K562 (cell line): Measurements from ENCODE around the gene KLK1. TPM values are rescaled to one million over a fixed set of nuclear protein-coding genes. Genes with fewer than 3 reads are reported as not detected.

Experiments
- HDAC1 ChIP-seq, 2 experiments: fragments of 450-650 bp; IDR thresholded peaks; 2 replicates each; pipeline ENCODE4 v1.6.1; 2016 to 2017; ENCODE audit warnings: inconsistent platforms in 1 of 2, mild to moderate bottlenecking in 1 of 2, moderate library complexity in 1 of 2
- KAT8 ChIP-seq: fragments of 450-650 bp; IDR thresholded peaks from 2 replicates; pipeline ENCODE4 v1.6.1; 2016; ENCODE audit warnings: low read depth, mild to moderate bottlenecking
- NBN ChIP-seq: fragments of 450-650 bp; IDR thresholded peaks from 2 replicates; pipeline ENCODE4 v1.6.1; 2016; ENCODE audit warnings: low read depth, mild to moderate bottlenecking
- NCOA4 ChIP-seq: fragments of 450-650 bp; IDR thresholded peaks from 2 replicates; pipeline ENCODE4 v1.6.1; 2018; ENCODE audit warnings: mild to moderate bottlenecking; ENCODE audit not compliant: partially characterized antibody
- NFIX ChIP-seq: fragments of 250-450 bp; sonication (Bioruptor Pico); IDR thresholded peaks from 2 replicates; pipeline ENCODE4 v1.4.0; 2020; ENCODE audit warnings: low read depth, mild to moderate bottlenecking, moderate library complexity
- PHF8 ChIP-seq: fragments of 200-600 bp; sonication (generic); IDR thresholded peaks from 2 replicates; pipeline ENCODE4 v1.6.1; 2012; ENCODE audit warnings: mixed run types, mild to moderate bottlenecking, inconsistent platforms, low read length, moderate library complexity, borderline replicate concordance
- POLR2A ChIP-seq: fragments of 450-650 bp; conservative IDR thresholded peaks from 2 replicates; pipeline ENCODE4 v1.6.1; 2016
- RNF2 ChIP-seq: sonication (generic); IDR thresholded peaks from 2 replicates; pipeline ENCODE4 v1.6.1; 2016
- SRSF1 ChIP-seq: fragments of 200-400 bp; formaldehyde crosslinking; IDR thresholded peaks from 2 replicates; pipeline ENCODE4 v1.6.1; 2017; ENCODE audit warnings: mild to moderate bottlenecking, low read depth, low read length, moderate library complexity
- ZC3H8 ChIP-seq: fragments of 450-650 bp; IDR thresholded peaks from 2 replicates; pipeline ENCODE4 v1.6.1; 2017
- ZFX ChIP-seq: sonication (generic); formaldehyde crosslinking; IDR thresholded peaks from 2 replicates; pipeline ENCODE4 v1.8.0; 2022; ENCODE audit warnings: mild to moderate bottlenecking, missing genetic modification reagents, moderate library complexity
- ZNF23 ChIP-seq: fragments of 250-450 bp; sonication (Bioruptor Pico); IDR thresholded peaks from 2 replicates; pipeline ENCODE4 v1.4.0; 2020; ENCODE audit warnings: mild to moderate bottlenecking
- ZNF644 ChIP-seq: fragments of 200-800 bp; sonication (Bioruptor generic); IDR thresholded peaks from 2 replicates; pipeline ENCODE4 v1.6.1; 2016; ENCODE audit warnings: low read depth, missing genetic modification characterization, missing compliant biosample characterization
- ZNF75A ChIP-seq: fragments of 450-650 bp; formaldehyde crosslinking; IDR thresholded peaks from 2 replicates; pipeline ENCODE4 v1.4.0; 2020; ENCODE audit warnings: mild to moderate bottlenecking
- polyA plus RNA-seq, 8 experiments: library from polyadenylated mRNA; depleted of rRNA in 4 of 8; stranded (reverse) in 5 of 8; unstranded in 3 of 8; fragments of >200 nt; fragmentation: Nextera tagmentation in 2 of 8; fragmentation: Illumina TruSeq in 1 of 8; extraction: Ambion mirVana in 2 of 8; extraction: Trizol in 1 of 8; gene quantifications; 2 replicates each; pipeline versions ENCODE4 v1.2.1 to v1.2.3, GENCODE V29; 2011 to 2014; ENCODE audit warnings: inconsistent platforms in 1 of 8, missing spikeins in 1 of 8
- total RNA-seq, 7 experiments: library from RNA; depleted of rRNA in 6 of 7; stranded (reverse); fragments of >200 nt in 6 of 7; fragmentation: Illumina TruSeq in 2 of 7; extraction: Trizol in 2 of 7; gene quantifications; 2 replicates each; pipeline versions ENCODE4 v1.2.1 to v1.2.3, GENCODE V29; 2011 to 2021; ENCODE audit warnings: low replicate concordance in 1 of 7
- TF ChIP-seq, protein P1 (sequence below), 2 experiments: fragments of 150-350 bp in 1 of 2; IDR thresholded peaks; 2 replicates each; pipeline ENCODE4 v1.6.1; 2012 to 2016; ENCODE audit warnings: low read depth in 2 of 2, low read length in 2 of 2, mild to moderate bottlenecking in 1 of 2, moderate library complexity in 1 of 2
- TF ChIP-seq, protein P2 (sequence below): fragments of 450-650 bp; IDR thresholded peaks from 2 replicates; pipeline ENCODE4 v1.6.1; 2016; ENCODE audit warnings: low read depth, mild to moderate bottlenecking, moderate library complexity
- TF ChIP-seq, protein P3 (sequence below): fragments of 250-450 bp; sonication (Bioruptor Pico); IDR thresholded peaks from 2 replicates; pipeline ENCODE4 v1.8.0; 2022; ENCODE audit warnings: moderate library complexity, mild to moderate bottlenecking, inconsistent platforms
- TF ChIP-seq, protein P4 (sequence below), 3 experiments: fragments of 200-800 bp in 1 of 3; sonication (Bioruptor generic) in 1 of 3; sonication (generic) in 1 of 3; formaldehyde crosslinking in 1 of 3; IDR thresholded peaks; 2 replicates each; pipeline versions ENCODE4 v1.6.1 to v1.8.0; 2016 to 2022; ENCODE audit warnings: mild to moderate bottlenecking in 2 of 3, missing compliant biosample characterization in 2 of 3, missing genetic modification characterization in 2 of 3, missing genetic modification reagents in 1 of 3
- TF ChIP-seq, protein P5 (sequence below): fragments of 450-650 bp; conservative IDR thresholded peaks from 2 replicates; pipeline ENCODE4 v1.6.1; 2016; ENCODE audit warnings: missing genetic modification characterization, low read depth, mild to moderate bottlenecking, control low read depth, missing compliant biosample characterization

The KLK1 gene
- total and polyA plus RNA-seq, 9 of the 15 experiments (the other 6 are each of a cell fraction or from before 2014, with no cell fraction given), result 0.87 to 15.4 (median 9.1) TPM

DNA sequence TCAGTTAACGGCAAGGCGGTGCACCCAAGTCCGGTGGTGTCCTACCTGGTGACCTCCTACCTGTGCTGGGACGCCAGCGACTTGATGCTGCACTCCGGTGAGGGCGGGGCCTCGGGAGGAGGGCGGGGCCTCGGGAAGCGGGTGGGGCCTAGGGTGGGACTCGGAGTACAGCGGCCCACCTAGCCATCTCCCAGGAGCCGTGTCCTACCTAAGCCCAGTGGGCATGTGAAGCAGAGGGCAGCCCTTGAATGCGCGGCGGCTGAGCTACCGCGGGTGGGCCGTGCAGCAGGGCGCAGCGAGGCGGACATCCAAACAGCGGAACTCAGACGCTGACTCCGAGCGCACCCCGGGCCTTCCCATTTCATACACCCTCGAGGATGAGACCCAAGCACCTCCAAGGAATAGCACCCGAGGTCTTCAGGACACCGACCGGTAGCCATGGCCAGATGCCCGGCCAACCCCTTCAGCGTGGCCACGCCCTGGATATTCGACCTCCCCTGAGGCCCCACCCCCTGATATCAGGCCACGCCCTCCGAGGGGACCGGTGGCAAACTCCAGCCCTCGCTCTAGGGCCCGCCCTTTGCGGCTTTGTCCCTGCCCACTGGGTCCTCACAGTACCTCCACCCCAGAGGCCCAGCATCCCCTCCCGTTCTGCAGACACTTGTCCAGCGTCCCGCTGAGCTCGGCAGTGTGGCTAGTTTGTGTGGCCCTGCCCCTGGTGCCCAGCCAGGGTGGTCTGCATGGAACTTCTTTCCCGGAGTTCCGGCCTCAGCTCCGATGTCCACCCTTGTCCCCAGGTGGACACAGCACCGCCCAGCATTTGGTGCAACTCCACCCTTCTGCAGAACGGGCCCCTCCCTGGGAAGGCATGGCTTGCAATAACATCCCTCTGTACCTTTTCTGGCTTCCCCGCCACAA lies 5.4 kb downstream of the KLK1 start (continued):
- TF ChIP-seq, protein P1, sequence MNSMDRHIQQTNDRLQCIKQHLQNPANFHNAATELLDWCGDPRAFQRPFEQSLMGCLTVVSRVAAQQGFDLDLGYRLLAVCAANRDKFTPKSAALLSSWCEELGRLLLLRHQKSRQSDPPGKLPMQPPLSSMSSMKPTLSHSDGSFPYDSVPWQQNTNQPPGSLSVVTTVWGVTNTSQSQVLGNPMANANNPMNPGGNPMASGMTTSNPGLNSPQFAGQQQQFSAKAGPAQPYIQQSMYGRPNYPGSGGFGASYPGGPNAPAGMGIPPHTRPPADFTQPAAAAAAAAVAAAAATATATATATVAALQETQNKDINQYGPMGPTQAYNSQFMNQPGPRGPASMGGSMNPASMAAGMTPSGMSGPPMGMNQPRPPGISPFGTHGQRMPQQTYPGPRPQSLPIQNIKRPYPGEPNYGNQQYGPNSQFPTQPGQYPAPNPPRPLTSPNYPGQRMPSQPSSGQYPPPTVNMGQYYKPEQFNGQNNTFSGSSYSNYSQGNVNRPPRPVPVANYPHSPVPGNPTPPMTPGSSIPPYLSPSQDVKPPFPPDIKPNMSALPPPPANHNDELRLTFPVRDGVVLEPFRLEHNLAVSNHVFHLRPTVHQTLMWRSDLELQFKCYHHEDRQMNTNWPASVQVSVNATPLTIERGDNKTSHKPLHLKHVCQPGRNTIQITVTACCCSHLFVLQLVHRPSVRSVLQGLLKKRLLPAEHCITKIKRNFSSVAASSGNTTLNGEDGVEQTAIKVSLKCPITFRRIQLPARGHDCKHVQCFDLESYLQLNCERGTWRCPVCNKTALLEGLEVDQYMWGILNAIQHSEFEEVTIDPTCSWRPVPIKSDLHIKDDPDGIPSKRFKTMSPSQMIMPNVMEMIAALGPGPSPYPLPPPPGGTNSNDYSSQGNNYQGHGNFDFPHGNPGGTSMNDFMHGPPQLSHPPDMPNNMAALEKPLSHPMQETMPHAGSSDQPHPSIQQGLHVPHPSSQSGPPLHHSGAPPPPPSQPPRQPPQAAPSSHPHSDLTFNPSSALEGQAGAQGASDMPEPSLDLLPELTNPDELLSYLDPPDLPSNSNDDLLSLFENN (IDR thresholded peaks at IDR 0.05; ENCODE audit: low read depth in 2 of 2, low read length in 2 of 2), result no peak
- TF ChIP-seq ZNF75A (CRISPR knock-in tag) (no peak), PHF8 (peak; percentile 56; the same call in 1 of the 2 replicates), NFIX (no peak), POLR2A (0 out of 2 replicates have a peak, but pooled peaks have one; percentile 32), ZFX (peak; percentile 45), ZNF644 (tag) (no peak), NCOA4 (no peak), ZC3H8 (no peak), SRSF1 (no peak), NBN (no peak), RNF2 (no peak), ZNF23 (no peak), HDAC1 (IDR thresholded peaks at IDR 0.05) (no peak), KAT8 (no peak)
- TF ChIP-seq, protein P2, sequence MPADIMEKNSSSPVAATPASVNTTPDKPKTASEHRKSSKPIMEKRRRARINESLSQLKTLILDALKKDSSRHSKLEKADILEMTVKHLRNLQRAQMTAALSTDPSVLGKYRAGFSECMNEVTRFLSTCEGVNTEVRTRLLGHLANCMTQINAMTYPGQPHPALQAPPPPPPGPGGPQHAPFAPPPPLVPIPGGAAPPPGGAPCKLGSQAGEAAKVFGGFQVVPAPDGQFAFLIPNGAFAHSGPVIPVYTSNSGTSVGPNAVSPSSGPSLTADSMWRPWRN, result no peak
- TF ChIP-seq, protein P3, sequence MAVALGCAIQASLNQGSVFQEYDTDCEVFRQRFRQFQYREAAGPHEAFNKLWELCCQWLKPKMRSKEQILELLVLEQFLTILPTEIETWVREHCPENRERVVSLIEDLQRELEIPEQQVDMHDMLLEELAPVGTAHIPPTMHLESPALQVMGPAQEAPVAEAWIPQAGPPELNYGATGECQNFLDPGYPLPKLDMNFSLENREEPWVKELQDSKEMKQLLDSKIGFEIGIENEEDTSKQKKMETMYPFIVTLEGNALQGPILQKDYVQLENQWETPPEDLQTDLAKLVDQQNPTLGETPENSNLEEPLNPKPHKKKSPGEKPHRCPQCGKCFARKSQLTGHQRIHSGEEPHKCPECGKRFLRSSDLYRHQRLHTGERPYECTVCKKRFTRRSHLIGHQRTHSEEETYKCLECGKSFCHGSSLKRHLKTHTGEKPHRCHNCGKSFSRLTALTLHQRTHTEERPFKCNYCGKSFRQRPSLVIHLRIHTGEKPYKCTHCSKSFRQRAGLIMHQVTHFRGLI (CRISPR knock-in tag), result no peak
- TF ChIP-seq, protein P4, sequence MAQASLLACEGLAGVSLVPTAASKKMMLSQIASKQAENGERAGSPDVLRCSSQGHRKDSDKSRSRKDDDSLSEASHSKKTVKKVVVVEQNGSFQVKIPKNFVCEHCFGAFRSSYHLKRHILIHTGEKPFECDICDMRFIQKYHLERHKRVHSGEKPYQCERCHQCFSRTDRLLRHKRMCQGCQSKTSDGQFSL (CRISPR knock-in tag; IDR thresholded peaks at IDR 0.05), result no peak
- TF ChIP-seq, protein P4 (tag; IDR thresholded peaks at IDR 0.05), result no peak
- TF ChIP-seq, protein P5, sequence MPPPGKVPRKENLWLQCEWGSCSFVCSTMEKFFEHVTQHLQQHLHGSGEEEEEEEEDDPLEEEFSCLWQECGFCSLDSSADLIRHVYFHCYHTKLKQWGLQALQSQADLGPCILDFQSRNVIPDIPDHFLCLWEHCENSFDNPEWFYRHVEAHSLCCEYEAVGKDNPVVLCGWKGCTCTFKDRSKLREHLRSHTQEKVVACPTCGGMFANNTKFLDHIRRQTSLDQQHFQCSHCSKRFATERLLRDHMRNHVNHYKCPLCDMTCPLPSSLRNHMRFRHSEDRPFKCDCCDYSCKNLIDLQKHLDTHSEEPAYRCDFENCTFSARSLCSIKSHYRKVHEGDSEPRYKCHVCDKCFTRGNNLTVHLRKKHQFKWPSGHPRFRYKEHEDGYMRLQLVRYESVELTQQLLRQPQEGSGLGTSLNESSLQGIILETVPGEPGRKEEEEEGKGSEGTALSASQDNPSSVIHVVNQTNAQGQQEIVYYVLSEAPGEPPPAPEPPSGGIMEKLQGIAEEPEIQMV (tag), result no peak
